Kidney (tissue), 14 donors: ENCODE data around the gene ENOX1. TPM values are rescaled to one million over a fixed set of nuclear protein-coding genes. Genes with fewer than 3 reads are reported as not detected.

Experiments used
- DNase-seq, 5 donors: peaks; one replicate each; pipeline ENCODE4 v3.0.0-alpha.2; 2013 to 2020
- FAIRE-seq: peaks from 2 replicates; lab custom pipeline; 2012; peaks lifted over from hg19 to GRCh38; lab: Jason Lieb, UNC
- H3K27ac ChIP-seq, 2 donors: one replicate each; pipeline ENCODE4 v1.7.0; 2013; ENCODE audit warnings: low read depth in 2 of 2, low read length in 2 of 2, inconsistent platforms in 1 of 2
- H3K27me3 ChIP-seq: one replicate; pipeline ENCODE4 v1.7.1; 2013; ENCODE audit warnings: low read length, inconsistent platforms; ENCODE audit not compliant: control insufficient read depth, insufficient read depth
- H3K36me3 ChIP-seq, 3 donors: one replicate each; pipeline versions ENCODE4 v1.7.0 to v1.7.1; 2013; ENCODE audit warnings: low read length in 3 of 3, control low read depth in 1 of 3, inconsistent platforms in 1 of 3; ENCODE audit not compliant: insufficient read depth in 3 of 3, control insufficient read depth in 2 of 3
- H3K4me1 ChIP-seq, 3 donors: one replicate each; pipeline versions ENCODE4 v1.7.0 to v1.7.1; 2013; ENCODE audit warnings: low read length in 3 of 3, inconsistent platforms in 1 of 3, low read depth in 1 of 3; ENCODE audit not compliant: control insufficient read depth in 2 of 3, insufficient read depth in 2 of 3
- H3K4me3 ChIP-seq, 3 donors: one replicate each; pipeline versions ENCODE4 v1.7.0 to v1.8.1; 2013; ENCODE audit warnings: low read length in 3 of 3, control low read depth in 1 of 3, inconsistent platforms in 1 of 3
- H3K9ac ChIP-seq, 3 donors: one replicate each; pipeline versions ENCODE4 v1.7.0 to v1.7.1; 2013; ENCODE audit warnings: low read length in 3 of 3, control low read depth in 1 of 3, inconsistent platforms in 1 of 3
- H3K9me3 ChIP-seq, 3 donors: one replicate each; pipeline versions ENCODE4 v1.7.0 to v1.7.1; 2013; ENCODE audit warnings: low read length in 3 of 3, control low read depth in 1 of 3, inconsistent platforms in 1 of 3; ENCODE audit not compliant: control insufficient read depth in 2 of 3, insufficient read depth in 1 of 3
- intact Hi-C: fragments of 100-400 bp; cut with DNase I; formaldehyde crosslinking; loops from one replicate; pipeline ENCODE4 v1.11.1; 2022
- polyA plus RNA-seq: library from polyadenylated mRNA; stranded (reverse); fragments of 350-450 nt; fragmentation: Illumina TruSeq; extraction: RNeasy Lipid Tissue Mini Kit (QIAGEN cat#74804); gene quantifications from one replicate; pipeline ENCODE4 v1.2.3, GENCODE V29; 2014; ENCODE audit warnings: low read depth, low replicate concordance; ENCODE audit not compliant: insufficient read depth
- total RNA-seq: library from RNA; stranded (reverse); fragmentation: NEBNext Ultra II Directional; extraction: Animal tissue kit (Norgen Biotek cat#: 25700); gene quantifications from one replicate; pipeline ENCODE4 v1.2.1, GENCODE V29; 2021
- TF ChIP-seq, protein P1 (sequence below): IDR thresholded peaks from 3 replicates; pipeline ENCODE4 v1.5.1; 2012; ENCODE audit warnings: mild to moderate bottlenecking, moderate library complexity, borderline replicate concordance; ENCODE audit not compliant: insufficient read depth; ENCODE audit errors: extremely low read depth
- donor health status: control.
- donor health status: control.
- donor health status: control.
- donor health status: control.
- donor health status: control.
- donor health status: DM: yes; HTN: yes; CAD: no.
- donor health status: Normal renal cell carcinoma (clear cell type).

Gene ENOX1
- total and polyA plus RNA-seq, 2 donors from 2014 or later, result 4.9 to 6.8 TPM

GRCh38 chr13:43767341-43767931 is 19.3 kb downstream of the ENOX1 start:
- no peak overlapping the region for H3K9ac ChIP-seq
- no peak overlapping the region for H3K27ac ChIP-seq
- TF ChIP-seq, protein P1, sequence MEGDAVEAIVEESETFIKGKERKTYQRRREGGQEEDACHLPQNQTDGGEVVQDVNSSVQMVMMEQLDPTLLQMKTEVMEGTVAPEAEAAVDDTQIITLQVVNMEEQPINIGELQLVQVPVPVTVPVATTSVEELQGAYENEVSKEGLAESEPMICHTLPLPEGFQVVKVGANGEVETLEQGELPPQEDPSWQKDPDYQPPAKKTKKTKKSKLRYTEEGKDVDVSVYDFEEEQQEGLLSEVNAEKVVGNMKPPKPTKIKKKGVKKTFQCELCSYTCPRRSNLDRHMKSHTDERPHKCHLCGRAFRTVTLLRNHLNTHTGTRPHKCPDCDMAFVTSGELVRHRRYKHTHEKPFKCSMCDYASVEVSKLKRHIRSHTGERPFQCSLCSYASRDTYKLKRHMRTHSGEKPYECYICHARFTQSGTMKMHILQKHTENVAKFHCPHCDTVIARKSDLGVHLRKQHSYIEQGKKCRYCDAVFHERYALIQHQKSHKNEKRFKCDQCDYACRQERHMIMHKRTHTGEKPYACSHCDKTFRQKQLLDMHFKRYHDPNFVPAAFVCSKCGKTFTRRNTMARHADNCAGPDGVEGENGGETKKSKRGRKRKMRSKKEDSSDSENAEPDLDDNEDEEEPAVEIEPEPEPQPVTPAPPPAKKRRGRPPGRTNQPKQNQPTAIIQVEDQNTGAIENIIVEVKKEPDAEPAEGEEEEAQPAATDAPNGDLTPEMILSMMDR, result no peak
- FAIRE-seq, result no peak
- H3K36me3 ChIP-seq, result no peaks in the 10 kb centered on the region
- H3K9me3 ChIP-seq, result no peaks in the 10 kb centered on the region
- peak in 2 of 5 donors; percentile 22 to 63 for DNase-seq
- no peaks in the 10 kb centered on the region for H3K27me3 ChIP-seq
- H3K4me3 ChIP-seq, result no peak overlapping the region
- H3K4me1 ChIP-seq, result no peaks in the 10 kb centered on the region
- intact Hi-C loops, result no loop called here

- no peaks in the 10 kb centered on the region for H3K36me3 ChIP-seq
- intact Hi-C loops, result no loop called here
- H3K4me1 ChIP-seq, result no peaks in the 10 kb centered on the region
- no peaks in the 10 kb centered on the region for H3K27me3 ChIP-seq
- TF ChIP-seq, protein P1, result no peak
- no peak overlapping the region for H3K27ac ChIP-seq
- H3K9ac ChIP-seq, result no peak overlapping the region
- FAIRE-seq, result no peak
- DNase-seq, result no peak
- H3K9me3 ChIP-seq, result no peaks in the 10 kb centered on the region
- no peak overlapping the region for H3K4me3 ChIP-seq
These were observed 20.0 kb downstream of the ENOX1 start for GRCh38 chr13:43766725-43767124.

- Histone ChIP-seq H3K4me1 (no peaks in the 10 kb centered on the region), H3K27ac (no peak overlapping the region), H3K27me3 (no peaks in the 10 kb centered on the region), H3K9ac (no peak overlapping the region), H3K36me3 (no peaks in the 10 kb centered on the region), H3K4me3 (no peak overlapping the region), H3K9me3 (no peaks in the 10 kb centered on the region)
- intact Hi-C loops, result no loop called here
- no peak for FAIRE-seq
- TF ChIP-seq, protein P1, result no peak
- DNase-seq, result no peak
These were observed 22.4 kb downstream of the ENOX1 start for GRCh38 chr13:43764349-43764748.
